Stimulated activated memory B cell treated with anti-CD40 and anti-IgM and Interleukin-4, amounts not matched to agents 10 μg/mL and 1 μg/mL and 100 μg/mL, for 72 hours (primary cell): ENCODE data around the gene BTBD9.

Experiments used
- ATAC-seq: fragments of 150-1000 bp; cut with Tn5 transposase; 2 replicates; pipeline ENCODE4 v1.10.0; 2021
- H3K27ac Mint-ChIP-seq: one replicate; pipeline ENCODE4 v1.8.0; 2022; ENCODE audit warnings: mild to moderate bottlenecking, mixed read lengths
- H3K27me3 Mint-ChIP-seq: one replicate; pipeline ENCODE4 v1.8.0; 2022; ENCODE audit warnings: mixed read lengths
- H3K36me3 Mint-ChIP-seq: one replicate; pipeline ENCODE4 v1.8.0; 2022; ENCODE audit warnings: mixed read lengths
- H3K4me1 Mint-ChIP-seq: one replicate; pipeline ENCODE4 v1.8.0; 2022; ENCODE audit warnings: mixed read lengths
- H3K4me3 Mint-ChIP-seq: one replicate; pipeline ENCODE4 v1.8.0; 2022; ENCODE audit warnings: mild to moderate bottlenecking, moderate library complexity, mixed read lengths
- H3K9me3 Mint-ChIP-seq: one replicate; pipeline ENCODE4 v1.8.0; 2022; ENCODE audit warnings: mixed read lengths

The BTBD9 gene

DNA sequence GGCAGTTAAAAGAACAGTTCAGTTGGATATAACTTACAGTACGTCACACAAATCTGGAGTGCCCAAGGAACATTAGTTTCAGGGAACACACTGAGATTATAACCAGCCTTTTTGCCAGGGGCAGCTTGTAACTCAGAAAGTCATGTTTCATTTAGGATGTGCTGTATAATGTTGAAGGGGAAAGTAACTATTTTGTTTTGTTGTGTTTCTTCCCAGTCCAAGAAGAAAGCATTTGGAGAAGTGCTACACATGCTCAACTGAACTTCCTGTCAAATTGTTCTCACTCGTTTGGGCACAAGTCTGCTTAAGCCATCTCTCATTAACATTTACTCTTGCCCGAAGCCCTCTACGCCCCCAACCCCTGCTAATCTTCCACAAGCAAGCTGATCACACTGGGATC, 157.9 kb downstream of the BTBD9 start:
- Mint-ChIP-seq H3K9me3 (no peaks in the 10 kb centered on the region), H3K4me1 (no peaks in the 10 kb centered on the region), H3K27ac (no peak overlapping the region), H3K27me3 (no peaks in the 10 kb centered on the region), H3K36me3 (peaks cover 5% of the 10 kb centered on the region), H3K4me3 (no peak overlapping the region)
- ATAC-seq, result no peak

GRCh38 chr6:38481211-38481836, 158.4 kb downstream of the BTBD9 start:
- Mint-ChIP-seq H3K4me3 (no peak overlapping the region), H3K27me3 (no peaks in the 10 kb centered on the region), H3K9me3 (no peaks in the 10 kb centered on the region), H3K27ac (no peak overlapping the region), H3K36me3 (peaks cover 4% of the 10 kb centered on the region), H3K4me1 (no peaks in the 10 kb centered on the region)
- ATAC-seq, result no peak

GRCh38 chr6:38480036-38480435, 159.7 kb downstream of the BTBD9 start:
- Mint-ChIP-seq H3K36me3 (no peaks in the 10 kb centered on the region), H3K9me3 (no peaks in the 10 kb centered on the region), H3K4me3 (no peak overlapping the region), H3K4me1 (no peaks in the 10 kb centered on the region), H3K27ac (no peak overlapping the region), H3K27me3 (no peaks in the 10 kb centered on the region)
- ATAC-seq, result no peak

DNA sequence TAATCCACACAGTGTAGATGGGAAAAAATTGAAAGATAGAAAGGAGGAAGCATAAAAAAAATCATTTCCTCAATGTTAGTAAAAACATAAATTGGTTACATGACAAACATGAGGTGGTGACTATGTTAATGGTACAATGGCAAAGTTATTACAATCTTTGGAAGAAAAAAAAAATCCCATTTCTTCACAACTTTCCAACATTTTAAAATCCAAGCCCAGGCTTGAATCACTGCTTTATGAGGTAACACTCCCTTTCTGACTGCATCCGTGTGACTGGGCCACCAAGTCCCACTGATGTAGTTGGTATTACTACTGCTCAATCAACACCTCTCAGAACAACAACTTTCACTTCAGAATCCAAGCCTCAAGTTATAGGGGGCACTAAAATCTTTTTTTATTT, 160.4 kb downstream of the BTBD9 start:
- no peak for ATAC-seq
- Mint-ChIP-seq H3K36me3 (peaks cover under 1% of the 10 kb centered on the region), H3K27ac (no peak overlapping the region), H3K27me3 (no peaks in the 10 kb centered on the region), H3K4me1 (no peaks in the 10 kb centered on the region), H3K9me3 (no peaks in the 10 kb centered on the region), H3K4me3 (no peak overlapping the region)

DNA sequence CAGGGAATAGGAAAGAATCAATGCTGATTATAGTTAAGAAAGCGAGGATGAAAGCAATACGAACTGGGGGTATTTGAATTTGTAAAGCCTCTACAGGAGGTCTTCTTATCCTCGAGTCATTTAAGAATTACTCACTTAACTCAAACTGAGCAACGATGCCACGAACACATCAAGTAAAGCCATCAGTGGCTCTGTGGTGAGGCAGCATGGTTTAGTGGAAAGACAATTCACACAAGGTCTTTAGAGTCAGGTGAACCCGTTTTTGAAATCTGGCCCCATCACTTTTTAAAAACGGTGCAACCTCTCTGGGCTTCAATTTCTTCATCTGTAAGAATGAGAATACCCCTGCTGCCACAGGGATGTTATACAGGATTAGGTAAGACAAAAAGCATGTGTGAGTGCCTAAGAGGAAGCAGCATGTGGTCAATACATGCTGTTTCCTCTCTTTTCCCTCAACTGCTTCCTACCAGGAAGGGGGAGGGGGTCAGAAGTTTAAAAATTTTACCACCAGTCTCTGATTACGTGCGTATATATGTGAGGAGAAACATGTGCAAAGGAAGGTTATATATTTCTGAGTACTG, 162.0 kb downstream of the BTBD9 start:
- peaks cover 11% of the 10 kb centered on the region for H3K36me3 Mint-ChIP-seq
- no peak for ATAC-seq

DNA sequence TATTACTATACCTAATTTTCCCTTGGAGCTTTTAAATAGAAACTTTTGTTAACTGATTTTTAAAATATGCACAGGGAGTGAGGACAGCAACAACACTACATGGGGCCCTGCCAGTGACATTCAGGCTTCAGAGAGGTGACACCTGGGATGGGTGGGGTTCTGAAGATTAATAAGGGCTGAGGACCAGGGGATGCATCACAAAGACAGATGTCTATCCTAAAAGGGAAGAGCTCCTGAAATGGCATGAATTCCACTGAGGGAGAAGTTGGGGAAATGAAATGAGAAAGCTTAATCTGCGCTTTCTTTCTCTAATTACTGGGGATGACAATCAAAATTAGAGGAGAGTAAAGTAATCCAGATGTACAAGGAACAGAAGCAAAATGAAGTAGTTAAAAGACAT, 162.8 kb downstream of the BTBD9 start:
- Mint-ChIP-seq H3K27ac (no peak overlapping the region), H3K4me3 (no peak overlapping the region), H3K4me1 (no peaks in the 10 kb centered on the region), H3K9me3 (no peaks in the 10 kb centered on the region), H3K36me3 (peaks cover 11% of the 10 kb centered on the region), H3K27me3 (no peaks in the 10 kb centered on the region)
- ATAC-seq, result no peak

More for the DNA sequence above, 162.0 kb downstream of the BTBD9 start:
- H3K4me1 Mint-ChIP-seq, result no peaks in the 10 kb centered on the region
- H3K9me3 Mint-ChIP-seq, result no peaks in the 10 kb centered on the region
- H3K27me3 Mint-ChIP-seq, result no peaks in the 10 kb centered on the region
- no peak overlapping the region for H3K27ac Mint-ChIP-seq
- no peak overlapping the region for H3K4me3 Mint-ChIP-seq

DNA sequence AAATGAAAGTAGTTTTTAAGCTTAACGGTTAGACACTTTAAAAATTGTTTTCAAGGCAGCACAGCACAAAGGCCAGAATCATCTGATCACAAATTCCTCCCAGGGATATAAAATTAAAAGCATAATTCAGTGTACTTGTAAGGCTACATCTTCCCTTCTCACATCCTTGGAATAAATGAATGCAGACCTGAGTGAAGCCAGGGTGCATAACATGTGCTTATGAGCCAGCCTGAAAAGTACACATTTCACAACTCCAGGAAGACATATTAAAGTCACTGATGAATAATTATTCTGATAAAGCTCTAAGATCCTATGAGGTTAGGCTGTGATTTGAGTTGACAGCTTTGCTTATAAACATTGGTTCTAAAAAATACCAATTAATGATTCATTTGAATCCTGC, 163.6 kb downstream of the BTBD9 start:
- no peak overlapping the region for H3K27ac Mint-ChIP-seq
- no peaks in the 10 kb centered on the region for H3K9me3 Mint-ChIP-seq
- no peaks in the 10 kb centered on the region for H3K27me3 Mint-ChIP-seq
- H3K4me1 Mint-ChIP-seq, result no peaks in the 10 kb centered on the region
- peaks cover 11% of the 10 kb centered on the region for H3K36me3 Mint-ChIP-seq
- ATAC-seq, result no peak
- H3K4me3 Mint-ChIP-seq, result no peak overlapping the region

DNA sequence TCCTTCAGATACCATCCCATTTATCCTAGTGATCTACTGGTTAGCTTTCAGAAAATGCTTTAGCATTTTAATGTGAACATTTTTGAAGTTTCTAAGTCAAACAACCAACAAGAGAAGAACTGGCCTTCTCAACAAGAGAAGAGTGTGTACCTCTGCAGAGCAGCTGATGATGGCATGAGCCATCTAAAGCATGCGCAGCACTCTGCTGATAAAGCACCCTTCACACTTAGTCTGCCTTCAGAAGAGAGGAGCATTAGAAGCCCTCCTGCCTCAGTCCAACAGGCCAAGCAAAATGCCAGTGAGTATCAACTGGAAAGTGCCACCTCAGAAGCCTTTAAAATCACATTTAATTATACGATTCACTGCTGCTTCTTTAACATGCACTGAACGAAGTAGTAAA, 169.2 kb downstream of the BTBD9 start:
- no peaks in the 10 kb centered on the region for H3K9me3 Mint-ChIP-seq
- H3K36me3 Mint-ChIP-seq, result peaks cover 18% of the 10 kb centered on the region
- H3K27ac Mint-ChIP-seq, result no peak overlapping the region
- H3K27me3 Mint-ChIP-seq, result no peaks in the 10 kb centered on the region
- no peak overlapping the region for H3K4me3 Mint-ChIP-seq
- no peak for ATAC-seq
- H3K4me1 Mint-ChIP-seq, result peaks cover 12% of the 10 kb centered on the region

- Mint-ChIP-seq H3K9me3 (peaks cover 3% of the 10 kb centered on the region), H3K4me1 (peaks cover 24% of the 10 kb centered on the region), H3K27me3 (no peaks in the 10 kb centered on the region), H3K36me3 (peaks cover 13% of the 10 kb centered on the region), H3K27ac (no peak overlapping the region), H3K4me3 (no peak overlapping the region)
- ATAC-seq, result no peak
Measured at GRCh38 chr6:38467566-38467965, 172.2 kb downstream of the BTBD9 start.

- peaks cover 5% of the 10 kb centered on the region for H3K36me3 Mint-ChIP-seq
- H3K4me1 Mint-ChIP-seq, result peaks cover 13% of the 10 kb centered on the region
- no peak overlapping the region for H3K4me3 Mint-ChIP-seq
- no peak for ATAC-seq
- H3K27ac Mint-ChIP-seq, result no peak overlapping the region
- peaks cover 3% of the 10 kb centered on the region for H3K9me3 Mint-ChIP-seq
- no peaks in the 10 kb centered on the region for H3K27me3 Mint-ChIP-seq
Measured at GRCh38 chr6:38460186-38460585, 179.5 kb downstream of the BTBD9 start.

DNA sequence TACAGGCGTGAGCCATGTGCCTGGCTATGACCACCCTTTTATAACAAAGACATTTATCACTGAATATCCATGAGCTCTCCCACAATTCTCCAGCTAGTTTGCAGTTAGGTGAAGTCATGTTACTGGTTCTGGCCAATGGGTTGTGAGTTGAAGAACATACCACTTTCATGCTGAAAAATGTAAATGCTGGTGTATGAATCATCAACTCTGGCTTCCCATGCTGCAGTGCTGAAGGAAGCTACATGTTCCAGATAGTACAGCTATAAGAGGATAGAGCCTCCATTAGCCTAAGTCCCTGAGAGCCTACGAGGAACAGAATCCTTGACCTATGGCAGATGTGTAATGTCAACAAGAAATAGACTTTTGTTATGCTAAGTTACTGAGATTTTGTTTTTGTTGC, 180.4 kb downstream of the BTBD9 start:
- ATAC-seq, result no peak
- H3K27me3 Mint-ChIP-seq, result no peaks in the 10 kb centered on the region
- peaks cover 3% of the 10 kb centered on the region for H3K9me3 Mint-ChIP-seq
- no peak overlapping the region for H3K27ac Mint-ChIP-seq
- peaks cover 13% of the 10 kb centered on the region for H3K4me1 Mint-ChIP-seq
- H3K4me3 Mint-ChIP-seq, result no peak overlapping the region
- peaks cover 5% of the 10 kb centered on the region for H3K36me3 Mint-ChIP-seq

DNA sequence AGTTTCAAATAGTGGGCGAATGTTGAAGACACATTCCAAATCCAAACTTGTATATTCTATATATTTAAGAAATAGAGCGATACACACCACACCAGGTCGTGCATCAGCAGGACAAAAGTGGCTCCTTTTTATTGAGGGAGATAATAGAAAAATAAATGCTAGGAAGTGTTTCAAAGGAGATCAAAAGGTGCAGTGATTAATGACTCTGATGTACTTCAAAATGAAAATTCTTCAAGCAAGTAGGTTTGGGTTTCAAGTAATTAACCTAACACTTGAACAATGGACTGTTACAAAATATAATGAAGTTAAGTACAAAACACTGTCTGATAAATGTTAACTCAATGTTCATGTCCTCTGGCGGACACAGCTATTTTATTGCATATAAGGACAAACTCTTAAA, 185.9 kb downstream of the BTBD9 start:
- Mint-ChIP-seq H3K36me3 (peaks cover 24% of the 10 kb centered on the region), H3K4me1 (no peaks in the 10 kb centered on the region), H3K4me3 (no peak overlapping the region), H3K9me3 (peaks cover 5% of the 10 kb centered on the region), H3K27ac (no peak overlapping the region), H3K27me3 (no peaks in the 10 kb centered on the region)
- no peak for ATAC-seq

GRCh38 chr6:38452816-38453660, 186.7 kb downstream of the BTBD9 start:
- no peak overlapping the region for H3K27ac Mint-ChIP-seq
- no peaks in the 10 kb centered on the region for H3K27me3 Mint-ChIP-seq
- no peak overlapping the region for H3K4me3 Mint-ChIP-seq
- no peaks in the 10 kb centered on the region for H3K4me1 Mint-ChIP-seq
- peaks cover 27% of the 10 kb centered on the region for H3K36me3 Mint-ChIP-seq
- no peak for ATAC-seq
- H3K9me3 Mint-ChIP-seq, result peaks cover 5% of the 10 kb centered on the region

GRCh38 chr6:38450717-38451116, 189.0 kb downstream of the BTBD9 start:
- Mint-ChIP-seq H3K36me3 (peaks cover 27% of the 10 kb centered on the region), H3K4me1 (no peaks in the 10 kb centered on the region), H3K27me3 (no peaks in the 10 kb centered on the region), H3K9me3 (peaks cover 5% of the 10 kb centered on the region), H3K27ac (no peak overlapping the region), H3K4me3 (no peak overlapping the region)
- ATAC-seq, result no peak

- Mint-ChIP-seq H3K4me1 (peaks cover 12% of the 10 kb centered on the region), H3K36me3 (peaks cover 17% of the 10 kb centered on the region), H3K9me3 (peaks cover 5% of the 10 kb centered on the region), H3K27ac (no peak overlapping the region), H3K27me3 (no peaks in the 10 kb centered on the region), H3K4me3 (no peak overlapping the region)
- no peak for ATAC-seq
Measured at GRCh38 chr6:38445925-38446324, 193.8 kb downstream of the BTBD9 start.

- peaks cover 12% of the 10 kb centered on the region for H3K4me1 Mint-ChIP-seq
- peaks cover 4% of the 10 kb centered on the region for H3K9me3 Mint-ChIP-seq
- no peak overlapping the region for H3K4me3 Mint-ChIP-seq
- no peak overlapping the region for H3K27ac Mint-ChIP-seq
- H3K36me3 Mint-ChIP-seq, result peaks cover 14% of the 10 kb centered on the region
- ATAC-seq, result no peak
- H3K27me3 Mint-ChIP-seq, result no peaks in the 10 kb centered on the region
Measured at GRCh38 chr6:38445336-38445735, 194.4 kb downstream of the BTBD9 start.
